ENCODE data around the gene CTRB2.
"Not testable (repeated sequence)": the region's sequence is repeated elsewhere in the genome, so short reads cannot be mapped to it uniquely, and the experiment has no call there.

Gene CTRB2

GRCh38 chr16:75225678-75226515 lies 18.9 kb upstream of the CTRB2 start:
- no peaks in the 10 kb centered on the region for H3K27me3 ChIP-seq (ENCODE audit: control insufficient read depth, insufficient read depth, low read length)
- DNase-seq (ENCODE audit: low read depth, low spot score), result no peak
- WGBS (ENCODE audit: insufficient coverage, insufficient read length), result no CpG with 5 or more reads among the region's 26 CpGs

DNA sequence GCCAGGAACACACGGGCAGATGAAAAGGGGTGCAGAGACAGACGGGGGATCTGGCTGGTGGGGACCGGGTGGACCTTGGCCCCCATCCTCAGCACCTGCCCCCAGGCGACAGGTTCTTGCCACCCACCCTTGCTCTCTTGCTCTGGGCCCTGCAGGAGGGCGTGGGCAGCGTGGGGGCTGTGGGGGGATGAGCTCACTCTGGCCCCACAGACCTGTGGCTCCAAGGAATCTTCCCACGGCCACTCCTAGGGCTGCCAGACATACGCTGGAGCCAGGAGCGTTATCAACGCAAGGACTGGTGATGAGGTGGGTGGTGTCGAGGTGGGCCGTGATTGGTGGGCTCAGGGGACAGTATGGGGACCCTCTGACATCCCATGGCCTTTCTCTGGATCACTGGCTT lies 18.1 kb upstream of the CTRB2 start:
- peaks cover 15% of the 10 kb centered on the region for H3K36me3 ChIP-seq (ENCODE audit: control insufficient read depth, insufficient read depth, low read length)
- no CpG with 5 or more reads among the region's 12 CpGs for WGBS (ENCODE audit: insufficient coverage, insufficient read length)
- no peak overlapping the region for H3K27ac ChIP-seq (ENCODE audit: low read length)
- DNase-seq (ENCODE audit: low read depth, low spot score), result no peak
- no peaks in the 10 kb centered on the region for H3K27me3 ChIP-seq (ENCODE audit: control insufficient read depth, insufficient read depth, low read length)
- no peaks in the 10 kb centered on the region for H3K9me3 ChIP-seq (ENCODE audit: control insufficient read depth, insufficient read depth, low read length)
- no peak overlapping the region for H3K4me3 ChIP-seq (ENCODE audit: low read length)
- peaks cover 3% of the 10 kb centered on the region for H3K4me1 ChIP-seq (ENCODE audit: control insufficient read depth, insufficient read depth, low read length)

More at GRCh38 chr16:75225678-75226515, 18.9 kb upstream of the CTRB2 start:
- Histone ChIP-seq H3K9me3 (ENCODE audit: control insufficient read depth, insufficient read depth, low read length) (no peaks in the 10 kb centered on the region), H3K4me1 (ENCODE audit: control insufficient read depth, insufficient read depth, low read length) (peaks cover 3% of the 10 kb centered on the region), H3K36me3 (ENCODE audit: control insufficient read depth, insufficient read depth, low read length) (peaks cover 18% of the 10 kb centered on the region), H3K4me3 (ENCODE audit: low read length) (no peak overlapping the region), H3K27ac (ENCODE audit: low read length) (no peak overlapping the region)

DNA sequence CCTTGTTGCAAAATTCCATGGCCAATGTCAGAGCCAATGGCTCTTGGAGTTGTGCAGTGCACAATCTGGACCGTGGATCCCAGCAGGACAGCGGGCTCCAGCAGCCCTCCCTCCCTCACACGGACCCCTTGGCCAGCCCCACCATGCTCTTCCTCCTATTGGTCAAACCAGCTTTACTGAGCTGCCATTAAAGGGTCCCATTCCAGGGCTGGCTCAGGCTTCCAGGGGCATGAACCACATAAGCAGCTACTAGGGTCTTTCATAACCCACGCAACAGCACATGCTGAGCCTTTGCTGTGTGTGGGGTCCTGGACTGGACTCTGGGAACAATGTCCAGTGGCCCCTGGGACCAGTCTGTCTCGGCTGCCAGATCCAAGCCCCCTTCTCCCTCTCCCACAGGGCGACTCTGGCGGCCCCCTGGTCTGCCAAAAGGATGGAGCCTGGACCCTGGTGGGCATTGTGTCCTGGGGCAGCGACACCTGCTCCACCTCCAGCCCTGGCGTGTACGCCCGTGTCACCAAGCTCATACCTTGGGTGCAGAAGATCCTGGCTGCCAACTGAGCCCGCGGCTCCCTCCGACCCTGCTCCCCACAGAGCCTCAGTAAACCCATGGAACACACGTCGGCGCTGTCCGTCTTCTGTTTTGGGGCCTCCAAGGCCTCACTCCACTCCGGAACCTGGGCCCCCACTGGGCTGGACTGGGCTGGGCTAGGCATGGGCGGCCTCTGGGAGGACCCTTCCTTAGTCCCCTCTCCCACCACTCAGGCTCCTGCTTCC lies 17.5 kb upstream of the CTRB2 start:
- H3K4me3 ChIP-seq (ENCODE audit: low read length), result no peak overlapping the region
- H3K9me3 ChIP-seq (ENCODE audit: control insufficient read depth, insufficient read depth, low read length), result no peaks in the 10 kb centered on the region
- WGBS (ENCODE audit: insufficient coverage, insufficient read length), result no CpG with 5 or more reads among the region's 20 CpGs
- H3K4me1 ChIP-seq (ENCODE audit: control insufficient read depth, insufficient read depth, low read length), result peaks cover 3% of the 10 kb centered on the region
- peaks cover 10% of the 10 kb centered on the region for H3K36me3 ChIP-seq (ENCODE audit: control insufficient read depth, insufficient read depth, low read length)
- DNase-seq (ENCODE audit: low read depth, low spot score), result no peak
- no peaks in the 10 kb centered on the region for H3K27me3 ChIP-seq (ENCODE audit: control insufficient read depth, insufficient read depth, low read length)
- no peak overlapping the region for H3K27ac ChIP-seq (ENCODE audit: low read length)

DNA sequence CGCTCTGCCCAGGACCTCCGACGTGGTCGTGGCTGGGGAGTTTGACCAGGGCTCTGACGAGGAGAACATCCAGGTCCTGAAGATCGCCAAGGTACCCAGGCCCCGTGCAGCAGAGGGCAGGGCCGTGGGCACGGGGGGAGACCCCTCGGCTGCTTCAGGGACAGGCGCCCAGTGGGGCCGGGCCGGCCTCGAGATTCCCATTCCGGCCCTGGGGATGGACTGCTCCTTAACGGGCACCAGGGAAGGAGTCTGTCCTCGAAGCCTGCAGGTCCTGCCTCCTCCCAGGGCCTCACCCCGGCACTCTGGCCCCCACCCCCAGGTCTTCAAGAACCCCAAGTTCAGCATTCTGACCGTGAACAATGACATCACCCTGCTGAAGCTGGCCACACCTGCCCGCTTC lies 16.2 kb upstream of the CTRB2 start:
- DNase-seq (ENCODE audit: low read depth, low spot score), result not testable (repeated sequence)

DNA sequence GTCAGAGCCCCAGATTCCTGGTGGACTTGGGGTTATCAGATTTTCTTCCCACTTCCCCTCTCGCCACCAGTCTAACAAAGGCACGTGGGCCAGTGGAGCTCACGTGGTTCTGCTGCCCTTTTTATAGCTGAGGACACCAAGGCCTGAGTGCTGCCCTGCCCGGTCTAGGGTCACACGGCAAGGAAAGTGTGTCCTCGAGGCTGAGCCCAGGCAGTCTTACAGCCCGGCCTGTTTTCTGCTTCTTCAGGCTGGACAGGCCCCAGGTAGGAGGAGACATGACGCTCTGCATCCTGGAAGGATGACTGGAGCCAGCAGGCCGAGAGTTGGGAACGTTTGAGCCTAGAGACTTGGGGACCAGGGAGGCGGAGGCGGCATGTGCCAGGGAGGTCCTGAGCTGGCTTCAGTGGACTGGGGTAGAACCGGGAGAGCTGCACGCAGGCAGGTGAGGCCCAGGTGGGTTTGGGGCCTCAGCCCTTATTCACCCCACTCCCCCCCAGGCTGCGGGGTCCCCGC lies 15.4 kb upstream of the CTRB2 start:
- H3K27ac ChIP-seq (ENCODE audit: low read length), result no peak overlapping the region
- H3K27me3 ChIP-seq (ENCODE audit: control insufficient read depth, insufficient read depth, low read length), result no peaks in the 10 kb centered on the region
- peaks cover 3% of the 10 kb centered on the region for H3K4me1 ChIP-seq (ENCODE audit: control insufficient read depth, insufficient read depth, low read length)
- DNase-seq (ENCODE audit: low read depth, low spot score), result no peak
- no peak overlapping the region for H3K4me3 ChIP-seq (ENCODE audit: low read length)
- no peaks in the 10 kb centered on the region for H3K36me3 ChIP-seq (ENCODE audit: control insufficient read depth, insufficient read depth, low read length)
- WGBS (ENCODE audit: insufficient coverage, insufficient read length), result no CpG with 5 or more reads among the region's 16 CpGs
- H3K9me3 ChIP-seq (ENCODE audit: control insufficient read depth, insufficient read depth, low read length), result no peaks in the 10 kb centered on the region

More for the DNA sequence above, 16.2 kb upstream of the CTRB2 start:
- H3K4me1 ChIP-seq (ENCODE audit: control insufficient read depth, insufficient read depth, low read length); H3K36me3 ChIP-seq (ENCODE audit: control insufficient read depth, insufficient read depth, low read length); H3K9me3 ChIP-seq (ENCODE audit: control insufficient read depth, insufficient read depth, low read length); H3K27ac ChIP-seq (ENCODE audit: low read length); H3K27me3 ChIP-seq (ENCODE audit: control insufficient read depth, insufficient read depth, low read length); H3K4me3 ChIP-seq (ENCODE audit: low read length): not testable (repeated sequence)
- WGBS (ENCODE audit: insufficient coverage, insufficient read length), result no CpG with 5 or more reads among the region's 20 CpGs

- H3K27me3 ChIP-seq (ENCODE audit: control insufficient read depth, insufficient read depth, low read length), result no peaks in the 10 kb centered on the region
- H3K36me3 ChIP-seq (ENCODE audit: control insufficient read depth, insufficient read depth, low read length), result no peaks in the 10 kb centered on the region
- no peak overlapping the region for H3K27ac ChIP-seq (ENCODE audit: low read length)
- DNase-seq (ENCODE audit: low read depth, low spot score), result no peak
- no peak overlapping the region for H3K4me3 ChIP-seq (ENCODE audit: low read length)
- no CpG with 5 or more reads among the region's 5 CpGs for WGBS (ENCODE audit: insufficient coverage, insufficient read length)
- no peaks in the 10 kb centered on the region for H3K9me3 ChIP-seq (ENCODE audit: control insufficient read depth, insufficient read depth, low read length)
- no peaks in the 10 kb centered on the region; the same call in 1 of the 2 replicates for H3K4me1 ChIP-seq (ENCODE audit: control insufficient read depth, insufficient read depth, low read length)
Measured at GRCh38 chr16:75219838-75220237, 12.9 kb upstream of the CTRB2 start.

GRCh38 chr16:75219088-75219487 lies 12.1 kb upstream of the CTRB2 start:
- no peak for DNase-seq (ENCODE audit: low read depth, low spot score)
- no peaks in the 10 kb centered on the region for H3K4me1 ChIP-seq (ENCODE audit: control insufficient read depth, insufficient read depth, low read length)
- H3K9me3 ChIP-seq (ENCODE audit: control insufficient read depth, insufficient read depth, low read length), result no peaks in the 10 kb centered on the region
- no peaks in the 10 kb centered on the region for H3K36me3 ChIP-seq (ENCODE audit: control insufficient read depth, insufficient read depth, low read length)
- H3K4me3 ChIP-seq (ENCODE audit: low read length), result no peak overlapping the region
- H3K27me3 ChIP-seq (ENCODE audit: control insufficient read depth, insufficient read depth, low read length), result no peaks in the 10 kb centered on the region
- no CpG with 5 or more reads among the region's 4 CpGs for whole genome bisulfite sequencing (ENCODE audit: insufficient coverage, insufficient read length)
- no peak overlapping the region for H3K27ac ChIP-seq (ENCODE audit: low read length)

DNA sequence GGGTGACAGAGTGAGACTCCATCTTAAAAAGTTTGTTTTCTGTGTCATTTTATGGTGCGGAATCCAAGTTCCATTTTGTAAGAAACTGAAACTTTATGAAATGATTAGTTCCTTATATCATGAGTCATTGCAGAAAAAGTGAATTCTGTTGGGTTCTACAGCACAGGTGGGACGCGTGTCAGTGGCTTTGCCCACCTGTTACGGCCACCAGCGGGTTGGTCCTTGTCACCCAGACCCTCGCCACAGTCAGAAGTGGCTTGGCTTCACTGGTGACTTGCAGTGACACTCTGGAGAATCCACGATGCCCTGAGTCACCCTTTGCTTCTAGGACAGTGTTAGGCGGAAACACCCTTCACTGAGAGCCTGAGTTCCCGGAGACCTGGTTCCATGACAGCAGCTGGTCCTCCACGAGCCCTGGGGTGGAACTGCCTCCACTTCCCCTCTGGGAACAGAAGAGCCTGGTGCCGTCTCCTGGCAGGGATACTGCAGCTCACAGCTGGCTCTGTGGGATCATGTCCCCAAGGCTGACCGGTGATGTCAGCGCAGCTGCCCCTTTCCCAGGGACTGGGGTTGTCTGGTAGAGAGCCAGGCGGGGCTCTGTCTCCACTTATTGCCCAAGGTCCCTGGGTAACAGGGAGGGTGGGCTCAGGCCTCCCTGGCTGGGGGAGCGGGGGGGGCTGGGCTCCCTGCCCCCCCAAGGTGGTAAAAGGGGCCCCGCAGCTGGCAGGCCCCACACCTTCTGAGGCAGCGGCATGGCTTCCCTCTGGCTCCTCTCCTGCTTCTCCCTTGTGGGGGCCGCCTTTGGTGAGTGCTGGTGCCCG lies 11.5 kb upstream of the CTRB2 start, which contains the start of gene CTRB1:
TSS of gene CTRB1 (plus strand) at position 733 of the 821 bp plus-strand sequence. CDS start at position 753, 20 bp downstream.
- no CpG with 5 or more reads among the region's 19 CpGs for WGBS (ENCODE audit: insufficient coverage, insufficient read length)

GRCh38 chr16:75217389-75217851 lies 10.5 kb upstream of the CTRB2 start:
- Histone ChIP-seq H3K4me3 (ENCODE audit: low read length) (no peak overlapping the region), H3K4me1 (ENCODE audit: control insufficient read depth, insufficient read depth, low read length) (no peaks in the 10 kb centered on the region), H3K9me3 (ENCODE audit: control insufficient read depth, insufficient read depth, low read length) (no peaks in the 10 kb centered on the region), H3K36me3 (ENCODE audit: control insufficient read depth, insufficient read depth, low read length) (no peaks in the 10 kb centered on the region), H3K27me3 (ENCODE audit: control insufficient read depth, insufficient read depth, low read length) (no peaks in the 10 kb centered on the region), H3K27ac (ENCODE audit: low read length) (no peak overlapping the region)
- no CpG with 5 or more reads among the region's 11 CpGs for WGBS (ENCODE audit: insufficient coverage, insufficient read length)
- no peak for DNase-seq (ENCODE audit: low read depth, low spot score)

More for the DNA sequence above, 11.5 kb upstream of the CTRB2 start, which contains the start of gene CTRB1:
- Histone ChIP-seq H3K4me1 (ENCODE audit: control insufficient read depth, insufficient read depth, low read length) (no peaks in the 10 kb centered on the region), H3K27me3 (ENCODE audit: control insufficient read depth, insufficient read depth, low read length) (no peaks in the 10 kb centered on the region), H3K9me3 (ENCODE audit: control insufficient read depth, insufficient read depth, low read length) (no peaks in the 10 kb centered on the region), H3K27ac (ENCODE audit: low read length) (no peak within 1 kb of the TSS), H3K36me3 (ENCODE audit: control insufficient read depth, insufficient read depth, low read length) (no peaks in the 10 kb centered on the region), H3K4me3 (ENCODE audit: low read length) (no peak within 1 kb of the TSS)
- no peak for DNase-seq (ENCODE audit: low read depth, low spot score)

DNA sequence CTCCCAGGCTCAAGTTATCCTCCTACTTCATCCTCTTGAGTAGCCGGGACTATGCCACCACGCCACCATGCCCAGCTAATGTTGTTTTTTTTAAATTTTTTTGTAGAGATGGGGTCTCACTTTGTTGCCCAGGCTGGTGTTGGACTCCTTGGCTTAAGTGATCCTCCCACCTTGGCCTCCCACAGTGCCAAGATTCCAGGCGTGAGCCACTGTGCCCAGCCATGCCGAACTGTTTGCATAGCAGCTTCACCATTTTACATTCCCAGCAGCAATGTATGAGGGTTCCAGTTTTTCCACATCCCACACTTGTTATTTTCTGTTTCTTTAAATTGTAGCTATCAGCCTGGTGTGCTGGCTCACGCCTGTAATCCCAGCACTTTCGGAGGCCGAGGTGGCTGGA lies 9.6 kb upstream of the CTRB2 start:
- no CpG with 5 or more reads among the region's 7 CpGs for WGBS (ENCODE audit: insufficient coverage, insufficient read length)
- Histone ChIP-seq H3K27me3 (ENCODE audit: control insufficient read depth, insufficient read depth, low read length) (no peaks in the 10 kb centered on the region), H3K27ac (ENCODE audit: low read length) (no peak overlapping the region)

More for the DNA sequence above, 9.6 kb upstream of the CTRB2 start:
- H3K9me3 ChIP-seq (ENCODE audit: control insufficient read depth, insufficient read depth, low read length), result no peaks in the 10 kb centered on the region
- H3K4me3 ChIP-seq (ENCODE audit: low read length), result no peak overlapping the region
- H3K4me1 ChIP-seq (ENCODE audit: control insufficient read depth, insufficient read depth, low read length), result no peaks in the 10 kb centered on the region
- no peak for DNase-seq (ENCODE audit: low read depth, low spot score)
- H3K36me3 ChIP-seq (ENCODE audit: control insufficient read depth, insufficient read depth, low read length), result no peaks in the 10 kb centered on the region
